Endometrial microvascular endothelial cells (primary cell): Measurements from ENCODE around the gene TCF12. TPM values are rescaled to one million over a fixed set of nuclear protein-coding genes. Genes with fewer than 3 reads are reported as not detected.

ENCODE experiments used
- in situ Hi-C: cut with HindIII; loops from 2 replicates; pipeline ENCODE4 v1.10.0; 2017; ENCODE audit warnings: low sequenced_read_pairs, low pct_unique_long_range_greater_than_20kb; ENCODE audit errors: inconsistent ontology term
- total RNA-seq: library from RNA; depleted of rRNA; stranded (reverse); fragments of >200 nt; gene quantifications from one replicate; pipeline ENCODE4 v1.2.3, GENCODE V29; 2015; ENCODE audit errors: inconsistent ontology term

TCF12 gene
- total RNA-seq, 1 donor from 2014 or later: 40.4 TPM

- in situ Hi-C loops: no loop called here
Observed at GRCh38 chr15:57283774-57284503, 365.5 kb downstream of the TCF12 start.

GRCh38 chr15:57284535-57284934 lies 366.1 kb downstream of the TCF12 start:
- in situ Hi-C loops: no loop called here

GRCh38 chr15:57285386-57285785 lies 366.9 kb downstream of the TCF12 start:
- in situ Hi-C loops: no loop called here

- in situ Hi-C loops: no loop called here
Observed at GRCh38 chr15:57286446-57287122, 368.1 kb downstream of the TCF12 start.

- in situ Hi-C loops: no loop called here
Observed at GRCh38 chr15:57287123-57287521, 368.7 kb downstream of the TCF12 start.

GRCh38 chr15:57288926-57289580 lies 370.6 kb downstream of the TCF12 start:
- in situ Hi-C loops: no loop called here

GRCh38 chr15:57290187-57290586 lies 371.7 kb downstream of the TCF12 start:
- in situ Hi-C loops: no loop called here

GRCh38 chr15:57290826-57291225 lies 372.4 kb downstream of the TCF12 start:
- in situ Hi-C loops: no loop called here

GRCh38 chr15:57296473-57297162 lies 378.2 kb downstream of the TCF12 start:
- in situ Hi-C loops: no loop called here

- in situ Hi-C loops: no loop called here
Observed at GRCh38 chr15:57297163-57297593, 378.7 kb downstream of the TCF12 start.

GRCh38 chr15:57297630-57298029 lies 379.2 kb downstream of the TCF12 start:
- in situ Hi-C loops: no loop called here

- in situ Hi-C loops: no loop called here
Observed at GRCh38 chr15:57298204-57298603, 379.8 kb downstream of the TCF12 start.

GRCh38 chr15:57298843-57299550 lies 380.6 kb downstream of the TCF12 start:
- in situ Hi-C loops: no loop called here

GRCh38 chr15:57301307-57301706 lies 382.9 kb downstream of the TCF12 start:
- in situ Hi-C loops: no loop called here

GRCh38 chr15:57302640-57303257 lies 384.3 kb downstream of the TCF12 start:
- in situ Hi-C loops: no loop called here

GRCh38 chr15:57305009-57305408 lies 386.6 kb downstream of the TCF12 start:
- in situ Hi-C loops: no loop called here

- in situ Hi-C loops: no loop called here
Observed at GRCh38 chr15:57306161-57306943, 387.9 kb downstream of the TCF12 start.

GRCh38 chr15:57306944-57307411 lies 388.5 kb downstream of the TCF12 start:
- in situ Hi-C loops: no loop called here
